Neuron (in vitro differentiated cells): ENCODE results near the gene FAM174B.

ENCODE experiments used
- H2AFZ ChIP-seq: one replicate; pipeline ENCODE4 v1.6.1; 2013; ENCODE audit warnings: low read depth, mild to moderate bottlenecking, inconsistent platforms, low read length, moderate library complexity
- H3K27me3 ChIP-seq: one replicate; pipeline ENCODE4 v1.6.1; 2013; ENCODE audit warnings: low read length; ENCODE audit not compliant: insufficient read depth
- H3K36me3 ChIP-seq: one replicate; pipeline ENCODE4 v1.6.1; 2013; ENCODE audit warnings: low read length; ENCODE audit not compliant: insufficient read depth
- H3K4me1 ChIP-seq: one replicate; pipeline ENCODE4 v1.6.1; 2013; ENCODE audit warnings: low read length; ENCODE audit not compliant: insufficient read depth
- H3K4me3 ChIP-seq: 2 replicates; pipeline ENCODE4 v1.5.1; 2013; ENCODE audit warnings: mild to moderate bottlenecking, low read length, moderate library complexity
- H3K9me3 ChIP-seq: one replicate; pipeline ENCODE4 v1.6.1; 2013; ENCODE audit warnings: low read length

Gene FAM174B

GRCh38 chr15:92571824-92572223 is 83.8 kb downstream of the FAM174B start:
- no peaks in the 10 kb centered on the region for H3K36me3 ChIP-seq
- no peak overlapping the region for H3K4me3 ChIP-seq
- H3K27me3 ChIP-seq = no peaks in the 10 kb centered on the region
- no peak overlapping the region for H2AFZ ChIP-seq
- H3K9me3 ChIP-seq = no peaks in the 10 kb centered on the region
- peaks cover 5% of the 10 kb centered on the region for H3K4me1 ChIP-seq

GRCh38 chr15:92570391-92570790 is 85.2 kb downstream of the FAM174B start:
- Histone ChIP-seq H3K4me1 (peaks cover 5% of the 10 kb centered on the region), H3K36me3 (no peaks in the 10 kb centered on the region), H3K9me3 (no peaks in the 10 kb centered on the region), H3K27me3 (no peaks in the 10 kb centered on the region), H3K4me3 (no peak overlapping the region), H2AFZ (no peak overlapping the region)

GRCh38 chr15:92569778-92570177 is 85.8 kb downstream of the FAM174B start:
- H3K4me1 ChIP-seq = peaks cover 5% of the 10 kb centered on the region
- no peak overlapping the region for H2AFZ ChIP-seq
- H3K9me3 ChIP-seq = no peaks in the 10 kb centered on the region
- H3K36me3 ChIP-seq = no peaks in the 10 kb centered on the region
- H3K4me3 ChIP-seq = no peak overlapping the region
- H3K27me3 ChIP-seq = no peaks in the 10 kb centered on the region
